Kidney epithelial cell (primary cell): ENCODE data around the gene FAM20C. TPM values are rescaled to one million over a fixed set of nuclear protein-coding genes. Genes with fewer than 3 reads are reported as not detected.

Experiments
- DNase-seq: peaks from one replicate; pipeline ENCODE4 v3.0.0-alpha.2; 2010; ENCODE audit warnings: low read depth
- H3K27me3 ChIP-seq: 2 replicates; pipeline ENCODE4 v1.6.0; 2011; ENCODE audit warnings: low read length; ENCODE audit not compliant: control insufficient read depth, insufficient read depth
- H3K36me3 ChIP-seq: 2 replicates; pipeline ENCODE4 v1.5.1; 2011; ENCODE audit warnings: low read length; ENCODE audit not compliant: control insufficient read depth, insufficient read depth
- H3K4me3 ChIP-seq: 2 replicates; pipeline ENCODE4 v1.5.1; 2011; ENCODE audit warnings: low read depth, mild to moderate bottlenecking, control low read depth, low read length
- CTCF ChIP-seq: IDR thresholded peaks from 2 replicates; pipeline ENCODE4 v1.5.1; 2011; ENCODE audit warnings: mild to moderate bottlenecking, moderate library complexity, low read length, control low read depth, inconsistent platforms; ENCODE audit not compliant: insufficient read depth, poor library complexity, severe bottlenecking
- total RNA-seq: library from RNA; depleted of rRNA; stranded (reverse); fragments of >200 nt; gene quantifications from 2 replicates; pipeline ENCODE4 v1.2.3, GENCODE V29; 2015

The FAM20C gene
- total RNA-seq, 1 donor from 2014 or later = 39.1 TPM

- DNase-seq = no peak
- Histone ChIP-seq H3K36me3 (no peaks in the 10 kb centered on the region), H3K27me3 (no peaks in the 10 kb centered on the region), H3K4me3 (no peak overlapping the region)
- TF ChIP-seq CTCF = no peak
Observed at GRCh38 chr7:190196-190595, 2.2 kb upstream of the FAM20C start.

- Histone ChIP-seq H3K36me3 (peaks cover 1% of the 10 kb centered on the region), H3K27me3 (no peaks in the 10 kb centered on the region), H3K4me3 (peak overlapping the region; percentile 59)
- DNase-seq = peak; percentile 60
- TF ChIP-seq CTCF = no peak
Observed at GRCh38 chr7:191105-191980, 1.0 kb upstream of the FAM20C start.

GRCh38 chr7:192701-193480, 520 bp downstream of the FAM20C start:
- H3K27me3 ChIP-seq = no peaks in the 10 kb centered on the region
- no peak for TF ChIP-seq CTCF
- H3K4me3 ChIP-seq = peak overlapping the region; percentile 59
- peaks cover 3% of the 10 kb centered on the region for H3K36me3 ChIP-seq
- DNase-seq = no peak

GRCh38 chr7:193481-194251, 1.3 kb downstream of the FAM20C start:
- no peak for DNase-seq
- Histone ChIP-seq H3K36me3 (peaks cover 7% of the 10 kb centered on the region), H3K27me3 (no peaks in the 10 kb centered on the region), H3K4me3 (peak overlapping the region; percentile 59)
- no peak for TF ChIP-seq CTCF

GRCh38 chr7:194252-195009, 2.1 kb downstream of the FAM20C start:
- Histone ChIP-seq H3K27me3 (no peaks in the 10 kb centered on the region), H3K4me3 (peak overlapping the region; percentile 59), H3K36me3 (peaks cover 8% of the 10 kb centered on the region)
- TF ChIP-seq CTCF = no peak
- no peak for DNase-seq
